Epithelial cell of esophagus (primary cell): ENCODE results near the gene IL17RC.
"Not testable (repeated sequence)": the region's sequence is repeated elsewhere in the genome, so short reads cannot be mapped to it uniquely, and the experiment has no call there.

ENCODE experiments used
- DNase-seq: peaks from one replicate; pipeline ENCODE4 v3.0.0; 2010; ENCODE audit warnings: low read depth
- H3K4me3 ChIP-seq: 2 replicates; pipeline ENCODE4 v1.5.1; 2011; ENCODE audit warnings: mild to moderate bottlenecking, low read length, control low read depth
- CTCF ChIP-seq: IDR thresholded peaks from 2 replicates; pipeline ENCODE4 v1.5.1; 2011; ENCODE audit warnings: low read depth, mild to moderate bottlenecking, low read length, control low read depth, inconsistent platforms; ENCODE audit not compliant: insufficient read depth; ENCODE audit errors: missing control alignments

Gene IL17RC

DNA sequence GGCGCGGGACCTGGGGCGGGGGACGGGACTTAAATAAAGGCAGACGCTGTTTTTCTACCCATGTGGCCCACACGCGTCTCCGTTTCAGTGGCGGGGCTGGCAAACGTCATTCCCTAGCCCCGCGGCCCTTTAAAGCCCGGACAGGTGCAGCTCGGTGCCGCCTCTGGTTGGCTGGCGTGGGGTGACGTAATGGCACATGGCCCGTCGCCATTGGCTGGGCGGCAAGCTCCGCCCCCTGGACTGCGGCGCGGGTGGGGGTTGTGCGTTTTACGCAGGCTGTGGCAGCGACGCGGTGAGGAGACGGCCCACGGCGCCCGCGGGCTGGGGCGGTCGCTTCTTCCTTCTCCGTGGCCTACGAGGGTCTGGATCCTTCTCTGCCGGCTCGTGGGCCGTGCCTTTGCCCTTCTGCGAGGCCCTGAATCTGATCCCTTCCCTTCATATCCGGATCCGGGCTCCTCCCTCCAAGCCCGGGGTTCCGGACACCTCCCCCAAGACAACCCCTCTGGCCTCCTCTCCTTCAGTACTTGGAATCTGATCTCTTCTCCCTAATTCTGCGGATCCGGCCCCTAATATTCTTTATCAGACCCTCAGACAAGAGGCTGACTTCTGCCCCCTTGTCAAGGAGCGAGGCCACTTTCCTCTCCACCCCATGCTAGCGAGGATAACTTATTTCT lies 16.8 kb downstream of the IL17RC start, which contains the start of gene CRELD1:
TSS of gene CRELD1 (plus strand) at position 274 of the 674 bp plus-strand sequence. CDS start 605 bp downstream, outside the sequence.
- DNase-seq, result peak; percentile 98
- no peak for TF ChIP-seq CTCF
- peak within 1 kb of the TSS; percentile 83 for H3K4me3 ChIP-seq

DNA sequence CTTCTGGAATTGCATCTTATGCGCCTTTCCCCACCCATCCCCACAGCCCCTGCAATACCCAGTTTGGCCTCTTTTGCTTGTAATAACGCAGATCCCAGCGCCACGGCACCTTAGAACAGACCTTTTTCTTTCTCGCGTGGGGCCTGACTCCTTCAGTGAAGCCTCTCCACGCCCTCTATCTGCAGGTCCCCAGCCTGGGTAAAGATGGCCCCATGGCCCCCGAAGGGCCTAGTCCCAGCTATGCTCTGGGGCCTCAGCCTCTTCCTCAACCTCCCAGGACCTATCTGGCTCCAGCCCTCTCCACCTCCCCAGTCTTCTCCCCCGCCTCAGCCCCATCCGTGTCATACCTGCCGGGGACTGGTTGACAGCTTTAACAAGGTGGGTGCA lies 17.3 kb downstream of the IL17RC start:
- no peak for DNase-seq

DNA sequence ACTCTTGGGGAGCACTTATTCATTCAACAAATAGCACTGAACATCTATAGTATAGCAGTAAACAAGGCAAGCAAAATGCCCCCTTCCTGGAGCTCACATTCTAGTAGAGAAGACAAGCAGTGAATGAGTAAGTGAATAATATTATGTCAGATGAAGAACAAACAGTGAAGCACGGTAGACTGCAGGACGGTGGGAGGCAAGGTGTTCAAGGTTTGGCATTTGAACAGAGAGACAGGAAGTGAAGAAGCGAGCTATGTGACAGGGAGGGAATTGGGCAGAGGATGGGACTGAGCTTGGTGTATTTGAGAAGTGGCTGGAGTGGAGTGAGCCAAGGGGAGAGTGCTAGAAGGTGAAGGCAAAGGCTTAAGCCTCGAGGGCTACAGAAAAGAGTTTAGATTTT lies 18.1 kb downstream of the IL17RC start:
- H3K4me3 ChIP-seq, result no peak overlapping the region
- TF ChIP-seq CTCF, result no peak
- no peak for DNase-seq

More for the DNA sequence above, 17.3 kb downstream of the IL17RC start:
- peak; percentile 19 for TF ChIP-seq CTCF
- peak overlapping the region; percentile 83 for H3K4me3 ChIP-seq

DNA sequence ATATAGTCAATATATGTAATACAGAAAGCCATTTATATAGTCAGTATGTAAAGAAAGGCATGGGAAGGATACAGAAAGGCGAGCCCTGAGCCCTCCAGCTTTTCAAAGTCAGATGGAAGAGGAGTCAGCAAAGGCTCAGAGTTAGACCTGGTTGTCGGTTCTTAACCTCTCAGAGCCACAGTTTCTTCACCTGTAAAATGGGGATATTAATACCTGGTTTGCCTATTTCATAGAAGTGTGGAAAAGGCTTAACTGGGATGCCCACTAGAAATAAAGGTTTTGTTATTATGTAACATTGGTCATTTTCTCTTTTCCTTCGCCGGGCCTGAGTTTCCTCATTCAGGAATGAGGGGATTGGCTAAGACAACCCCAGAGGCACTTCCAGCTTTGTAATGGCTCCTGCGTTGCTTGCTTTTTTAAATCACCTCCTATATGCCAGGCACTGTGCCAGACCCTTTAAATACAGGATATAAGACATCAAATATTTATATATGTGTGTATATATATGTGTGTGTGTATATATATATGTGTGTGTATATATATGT lies 19.1 kb downstream of the IL17RC start:
- no peak for TF ChIP-seq CTCF
- no peak overlapping the region for H3K4me3 ChIP-seq
- no peak for DNase-seq

GRCh38 chr3:9937486-9938238 lies 20.8 kb downstream of the IL17RC start:
- no peak overlapping the region for H3K4me3 ChIP-seq
- no peak for TF ChIP-seq CTCF
- no peak for DNase-seq

- no peak overlapping the region for H3K4me3 ChIP-seq
- no peak for DNase-seq
- no peak for TF ChIP-seq CTCF
Measured at GRCh38 chr3:9938966-9939365, 22.1 kb downstream of the IL17RC start.

DNA sequence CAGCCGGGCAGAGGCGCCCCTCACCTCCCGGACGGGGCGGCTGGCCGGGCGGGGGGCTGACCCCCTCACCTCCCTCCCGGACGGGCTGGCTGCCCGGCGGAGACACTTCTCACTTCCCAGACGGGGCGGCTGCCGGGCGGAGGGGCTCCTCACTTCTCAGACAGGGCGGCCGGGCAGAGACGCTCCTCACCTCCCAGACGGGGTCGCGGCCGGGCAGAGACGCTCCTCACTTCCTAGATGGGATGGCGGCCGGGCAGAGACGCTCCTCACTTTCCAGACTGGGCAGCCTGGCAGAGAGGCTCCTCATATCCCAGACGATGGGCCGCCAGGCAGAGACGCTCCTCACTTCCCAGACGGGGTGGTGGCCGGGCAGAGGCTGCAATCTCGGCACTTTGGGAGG lies 23.0 kb downstream of the IL17RC start:
- not testable (repeated sequence) for DNase-seq, H3K4me3 ChIP-seq
